Uterus (tissue), 2 donors: ENCODE results near the gene NUP188.

Experiments used
- POLR2A ChIP-seq, 2 donors: fragments of 450-650 bp; IDR thresholded peaks; one replicate each; pipeline ENCODE4 v1.6.1; 2016; ENCODE audit warnings: antibody characterized with exemption in 2 of 2, mild to moderate bottlenecking in 1 of 2, moderate library complexity in 1 of 2
- TF ChIP-seq, protein P1 (sequence below), 4 experiments: fragments of 200-600 bp in 2 of 4; fragments of 450-650 bp in 2 of 4; sonication (generic) in 2 of 4; IDR thresholded peaks; one replicate each; pipeline ENCODE4 v1.5.1; 2016 to 2019; ENCODE audit warnings: antibody characterized with exemption in 4 of 4, mild to moderate bottlenecking in 2 of 4, moderate library complexity in 1 of 4

DNA sequence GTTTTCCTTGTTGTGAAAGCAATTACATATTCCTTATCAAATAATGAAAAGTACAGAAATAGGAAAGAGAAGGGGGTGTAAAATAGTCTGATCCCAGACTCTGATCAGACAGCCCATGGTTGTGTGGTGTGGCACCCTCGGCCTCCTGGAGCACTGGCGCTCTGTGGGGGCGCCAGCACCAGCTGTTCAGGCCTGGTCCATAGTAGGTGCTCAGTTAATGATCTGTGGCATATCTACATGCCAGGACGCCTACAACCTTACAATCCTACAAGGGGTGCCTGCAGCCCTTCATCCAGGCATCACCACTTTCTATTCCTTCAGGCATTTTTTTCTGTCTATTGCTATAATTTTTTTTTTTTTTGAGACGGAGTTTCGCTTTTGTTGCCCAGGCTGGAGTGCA is 105.5 kb downstream of the NUP188 start:
- TF ChIP-seq, protein P1, sequence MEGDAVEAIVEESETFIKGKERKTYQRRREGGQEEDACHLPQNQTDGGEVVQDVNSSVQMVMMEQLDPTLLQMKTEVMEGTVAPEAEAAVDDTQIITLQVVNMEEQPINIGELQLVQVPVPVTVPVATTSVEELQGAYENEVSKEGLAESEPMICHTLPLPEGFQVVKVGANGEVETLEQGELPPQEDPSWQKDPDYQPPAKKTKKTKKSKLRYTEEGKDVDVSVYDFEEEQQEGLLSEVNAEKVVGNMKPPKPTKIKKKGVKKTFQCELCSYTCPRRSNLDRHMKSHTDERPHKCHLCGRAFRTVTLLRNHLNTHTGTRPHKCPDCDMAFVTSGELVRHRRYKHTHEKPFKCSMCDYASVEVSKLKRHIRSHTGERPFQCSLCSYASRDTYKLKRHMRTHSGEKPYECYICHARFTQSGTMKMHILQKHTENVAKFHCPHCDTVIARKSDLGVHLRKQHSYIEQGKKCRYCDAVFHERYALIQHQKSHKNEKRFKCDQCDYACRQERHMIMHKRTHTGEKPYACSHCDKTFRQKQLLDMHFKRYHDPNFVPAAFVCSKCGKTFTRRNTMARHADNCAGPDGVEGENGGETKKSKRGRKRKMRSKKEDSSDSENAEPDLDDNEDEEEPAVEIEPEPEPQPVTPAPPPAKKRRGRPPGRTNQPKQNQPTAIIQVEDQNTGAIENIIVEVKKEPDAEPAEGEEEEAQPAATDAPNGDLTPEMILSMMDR (IDR thresholded peaks at IDR 0.05) = no peak
- TF ChIP-seq POLR2A (IDR thresholded peaks at IDR 0.05) = no peak
